NCI-H1105 (cell line): Measurements from ENCODE around the gene ACSF3.
"Not testable (repeated sequence)": the region's sequence is repeated elsewhere in the genome, so short reads cannot be mapped to it uniquely, and the experiment has no call there.

Experiments used
- DNase-seq: peaks from one replicate; lab custom pipeline; 2025; lab: John Stamatoyannopoulos, UW

Gene ACSF3

GRCh38 chr16:89190150-89190958, 96.7 kb downstream of the ACSF3 start:
- DNase-seq, result no peak

DNA sequence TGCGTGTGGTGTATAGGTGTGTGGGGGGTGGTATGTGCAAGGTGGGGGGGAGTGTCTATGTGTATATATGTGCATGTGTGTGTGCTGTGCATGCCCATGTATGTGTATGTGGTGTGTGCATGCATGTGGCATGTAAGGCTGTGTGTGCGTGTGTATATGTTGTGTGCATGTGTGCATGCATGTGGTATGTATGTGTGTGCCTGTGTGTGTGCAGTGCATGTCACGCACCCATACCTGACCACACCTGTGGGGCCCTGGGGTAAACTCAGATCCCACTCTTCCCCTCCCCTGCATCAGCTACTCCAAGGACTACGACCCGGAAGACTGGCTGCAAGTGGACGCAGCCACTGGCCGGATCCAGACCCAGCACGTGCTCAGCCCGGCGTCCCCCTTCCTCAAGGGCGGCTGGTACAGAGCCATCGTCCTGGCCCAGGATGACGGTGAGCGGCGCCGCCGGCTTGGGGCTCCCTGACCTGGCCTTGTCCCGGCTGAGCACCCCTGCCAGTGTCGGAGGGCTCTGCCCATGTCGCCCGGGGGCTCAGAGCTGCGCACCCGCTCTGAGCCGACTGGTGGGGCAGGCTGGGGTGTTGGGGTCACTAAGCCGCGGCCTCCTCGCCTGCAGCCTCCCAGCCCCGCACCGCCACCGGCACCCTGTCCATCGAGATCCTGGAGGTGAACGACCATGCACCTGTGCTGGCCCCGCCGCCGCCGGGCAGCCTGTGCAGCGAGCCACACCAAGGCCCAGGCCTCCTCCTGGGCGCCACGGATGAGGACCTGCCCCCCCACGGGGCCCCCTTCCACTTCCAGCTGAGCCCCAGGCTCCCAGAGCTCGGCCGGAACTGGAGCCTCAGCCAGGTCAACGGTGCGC, 97.6 kb downstream of the ACSF3 start:
- no peak for DNase-seq

GRCh38 chr16:89191901-89192185, 98.2 kb downstream of the ACSF3 start:
- DNase-seq, result no peak

DNA sequence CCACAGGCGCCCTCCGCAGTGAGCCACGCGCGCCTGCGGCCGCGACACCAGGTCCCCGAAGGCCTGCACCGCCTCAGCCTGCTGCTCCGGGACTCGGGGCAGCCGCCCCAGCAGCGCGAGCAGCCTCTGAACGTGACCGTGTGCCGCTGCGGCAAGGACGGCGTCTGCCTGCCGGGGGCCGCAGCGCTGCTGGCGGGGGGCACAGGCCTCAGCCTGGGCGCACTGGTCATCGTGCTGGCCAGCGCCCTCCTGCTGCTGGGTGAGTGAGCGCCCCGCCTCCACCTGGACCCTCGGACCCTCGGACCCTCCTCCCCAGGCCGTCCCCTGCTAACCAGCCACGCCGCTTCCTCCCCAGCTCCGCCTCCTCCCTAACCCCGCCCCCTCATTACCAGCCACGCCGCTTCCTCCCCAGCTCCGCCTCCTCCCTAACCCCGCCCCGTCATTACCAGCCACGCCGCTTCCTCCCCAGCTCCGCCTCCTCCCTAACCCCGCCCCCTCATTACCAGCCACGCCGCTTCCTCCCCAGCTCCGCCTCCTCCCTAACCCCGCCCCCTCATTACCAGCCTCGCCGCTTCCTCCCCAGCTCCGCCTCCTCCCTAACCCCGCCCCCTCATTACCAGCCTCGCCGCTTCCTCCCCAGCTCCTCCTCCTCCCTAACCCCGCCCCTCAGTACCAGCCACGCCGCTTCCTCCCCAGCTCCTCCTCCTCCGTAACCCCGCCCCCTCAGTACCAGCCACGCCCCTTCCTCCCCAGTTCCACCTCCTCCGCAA, 98.7 kb downstream of the ACSF3 start:
- DNase-seq, result not testable (repeated sequence)

DNA sequence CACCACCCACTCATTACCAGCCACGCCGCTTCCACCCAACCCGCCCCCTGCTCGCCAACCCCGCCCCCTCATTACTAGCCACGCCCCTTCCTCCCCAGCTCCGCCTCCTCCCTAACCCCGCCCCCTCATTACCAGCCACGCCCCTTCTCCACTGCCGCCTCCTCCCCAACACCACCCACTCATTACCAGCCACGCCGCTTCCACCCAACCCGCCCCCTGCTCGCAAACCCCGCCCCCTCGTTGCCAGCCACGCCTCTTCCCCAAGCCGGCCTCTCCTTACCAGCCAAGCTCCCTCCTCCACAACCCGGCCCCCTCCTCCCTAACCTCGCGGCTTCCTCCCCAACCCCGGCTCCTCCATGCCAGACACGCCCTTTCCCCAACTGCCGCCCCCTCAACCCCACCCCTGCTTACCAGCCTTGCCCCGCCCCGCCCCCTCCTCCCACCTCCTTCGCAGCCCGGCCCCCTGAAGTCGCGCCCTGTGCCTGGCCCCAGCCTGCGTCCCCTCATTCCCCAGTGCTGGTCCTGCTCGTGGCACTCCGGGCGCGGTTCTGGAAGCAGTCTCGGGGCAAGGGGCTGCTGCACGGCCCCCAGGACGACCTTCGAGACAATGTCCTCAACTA, 99.4 kb downstream of the ACSF3 start:
- DNase-seq, result no peak

DNA sequence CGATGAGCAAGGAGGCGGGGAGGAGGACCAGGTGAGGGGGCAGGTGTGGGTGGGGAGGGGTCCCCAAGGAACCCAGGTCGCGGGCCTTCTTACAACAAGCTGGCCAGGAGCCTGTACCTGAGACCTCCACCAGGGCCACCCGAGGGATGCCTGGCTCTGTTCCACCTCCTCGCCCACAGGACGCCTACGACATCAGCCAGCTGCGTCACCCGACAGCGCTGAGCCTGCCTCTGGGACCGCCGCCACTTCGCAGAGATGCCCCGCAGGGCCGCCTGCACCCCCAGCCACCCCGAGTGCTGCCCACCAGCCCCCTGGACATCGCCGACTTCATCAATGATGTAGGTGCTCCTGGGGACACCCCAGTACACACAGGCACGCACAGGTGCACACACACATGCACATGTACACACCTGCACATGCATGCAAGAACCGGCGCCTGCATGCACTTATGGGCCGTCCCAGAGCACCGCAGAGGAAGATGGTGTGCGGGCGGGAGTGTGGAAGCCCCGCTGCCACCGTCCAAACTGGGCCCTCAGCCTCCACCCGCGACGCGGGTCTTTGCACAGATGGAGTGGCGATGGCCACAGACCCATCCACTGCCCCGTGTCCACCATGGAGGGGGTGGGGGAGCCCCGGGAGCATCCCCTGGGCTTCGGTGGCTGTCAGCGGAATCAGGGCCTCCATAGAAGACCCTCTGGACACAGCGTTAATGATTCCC, 100.1 kb downstream of the ACSF3 start:
- DNase-seq, result no peak

- no peak for DNase-seq
These were observed 101.0 kb downstream of the ACSF3 start for GRCh38 chr16:89194340-89195311.

DNA sequence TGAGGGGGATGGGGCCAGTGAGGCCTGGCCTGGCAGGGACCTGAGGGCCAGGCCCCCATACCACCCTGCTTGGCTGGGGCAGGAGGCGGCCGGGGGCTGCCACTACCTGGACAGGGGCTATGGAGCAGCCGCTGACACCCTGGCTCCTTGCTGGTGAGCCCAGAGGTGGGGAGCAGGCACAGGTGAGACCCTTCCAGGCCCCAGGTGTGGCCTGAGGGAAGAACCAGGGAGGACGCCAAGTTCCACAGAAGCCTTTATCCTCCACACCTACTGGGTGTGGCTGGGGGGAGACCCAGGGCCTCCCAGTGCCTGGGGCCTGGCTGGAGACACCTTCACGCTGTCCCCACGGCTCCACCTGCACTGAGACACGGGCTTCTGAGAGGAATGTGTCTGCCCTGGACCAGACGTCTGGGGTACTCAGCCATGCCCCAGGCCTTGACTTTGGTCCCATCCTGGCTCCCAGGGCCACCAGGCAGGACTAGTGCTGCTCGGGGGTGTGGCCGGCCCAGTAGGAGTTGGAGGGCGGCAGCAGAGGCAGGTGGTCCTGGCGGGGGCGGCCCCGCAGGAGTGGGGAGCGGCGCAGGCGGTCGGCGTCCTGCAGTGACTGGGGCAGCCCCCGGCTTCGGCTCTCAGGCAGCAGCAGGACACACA, 102.0 kb downstream of the ACSF3 start:
- DNase-seq, result no peak

DNA sequence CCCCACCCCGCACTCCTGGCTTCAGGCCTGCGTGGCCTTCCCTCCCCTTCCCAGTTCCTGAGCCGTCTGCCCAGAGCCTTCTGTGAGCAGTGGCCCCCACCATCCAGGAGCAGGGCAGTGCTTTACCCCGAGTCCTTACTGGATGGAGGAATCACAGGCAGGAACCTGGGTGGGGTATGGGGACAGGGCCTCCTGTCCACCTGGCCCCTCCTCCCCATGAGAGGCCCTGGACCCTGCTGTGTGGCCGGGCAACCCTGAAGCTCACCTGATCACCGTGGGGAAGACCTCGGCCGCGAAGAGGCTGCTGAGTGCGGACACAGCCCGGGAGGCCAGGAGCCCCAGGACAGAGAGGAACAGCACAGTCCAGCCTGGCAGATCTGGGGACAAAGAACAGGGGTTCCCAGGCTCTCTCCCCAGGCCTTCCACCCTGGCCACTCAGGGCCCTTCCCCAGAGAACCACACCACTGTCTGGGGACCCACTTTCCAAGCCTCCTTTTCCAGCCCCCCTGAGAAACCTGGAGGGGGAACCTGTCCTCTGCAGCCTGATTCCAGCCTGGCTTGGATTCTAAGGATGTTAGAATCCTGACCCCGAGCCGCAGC, 103.5 kb downstream of the ACSF3 start:
- DNase-seq, result no peak

DNA sequence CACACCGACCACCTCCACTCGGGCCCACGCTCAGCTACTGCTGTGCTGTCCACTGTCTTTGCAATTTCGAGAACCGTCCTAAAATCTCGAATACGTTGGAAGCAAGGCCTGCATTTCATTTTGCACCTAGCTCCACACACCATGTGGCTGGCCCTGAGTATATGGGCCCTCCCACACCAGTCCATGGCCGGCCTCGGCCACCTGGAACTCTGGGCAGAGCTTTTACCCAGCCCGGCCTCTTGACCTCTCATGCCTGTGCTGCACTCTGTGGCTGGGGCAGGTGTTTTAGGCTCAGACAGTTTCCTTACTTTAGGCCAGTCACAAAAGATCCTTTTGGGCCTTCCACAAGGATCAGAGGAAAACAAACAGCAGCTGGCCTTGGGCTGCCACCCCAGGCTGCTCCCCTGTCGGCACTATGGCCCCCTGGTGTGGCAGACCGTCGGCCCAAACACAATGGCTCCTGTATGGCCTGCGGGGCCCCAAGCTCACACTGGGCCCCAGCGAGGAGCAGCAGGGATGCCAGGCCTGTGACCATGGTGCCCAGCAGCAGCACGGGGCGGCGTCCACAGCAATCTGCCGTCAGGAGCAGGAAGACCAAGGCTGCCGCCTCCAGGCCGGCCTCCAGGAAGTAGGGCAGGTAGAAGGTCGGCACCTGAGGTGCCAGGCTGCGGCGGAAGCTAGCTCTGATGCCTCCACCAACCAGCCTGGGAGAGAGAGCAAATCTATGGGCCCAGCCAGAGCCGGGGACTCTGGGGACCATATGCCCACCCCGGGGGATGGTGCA, 104.2 kb downstream of the ACSF3 start:
- DNase-seq, result no peak

GRCh38 chr16:89198417-89199240, 105.0 kb downstream of the ACSF3 start:
- DNase-seq, result no peak

- no peak for DNase-seq
These were observed 105.8 kb downstream of the ACSF3 start for GRCh38 chr16:89199241-89200123.

- DNase-seq, result no peak
These were observed 106.6 kb downstream of the ACSF3 start, which contains the start of gene SLC22A31 for GRCh38 chr16:89200124-89200849. TSS of gene SLC22A31 (minus strand) at chr16:89200537. CDS start at chr16:89200501, 36 bp downstream.

DNA sequence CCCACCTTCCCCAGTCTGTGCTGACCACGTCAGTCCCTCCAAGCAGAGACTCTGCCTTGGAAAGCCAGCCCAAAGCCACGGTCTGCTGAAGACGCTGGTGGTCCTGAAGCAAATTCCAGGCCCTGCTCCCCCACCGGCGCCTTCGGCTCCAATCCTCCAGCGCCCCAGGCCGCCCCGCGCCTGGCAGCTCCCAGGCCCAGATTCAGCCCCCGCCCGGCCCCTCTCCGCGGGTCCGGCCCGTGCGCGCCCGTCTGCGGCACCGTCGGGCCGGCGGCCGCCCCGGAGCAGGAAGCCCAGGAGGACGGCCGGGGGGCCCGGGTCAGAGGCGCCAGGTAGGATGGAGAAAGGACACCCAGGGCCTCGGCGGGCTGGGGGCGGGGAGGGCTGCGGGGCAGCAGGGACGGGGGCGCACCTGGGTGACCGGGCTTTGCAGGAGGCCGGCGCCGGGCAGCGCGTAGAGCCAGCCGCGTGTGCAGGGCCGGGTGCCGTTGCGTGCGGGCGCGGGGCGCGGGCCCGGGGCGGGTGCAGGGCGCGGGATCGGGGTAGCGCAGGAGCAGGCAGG, 107.3 kb downstream of the ACSF3 start:
- no peak for DNase-seq
